ENCODE results near the gene FRMPD2. TPM values are rescaled to one million over a fixed set of nuclear protein-coding genes. Genes with fewer than 3 reads are reported as not detected.

FRMPD2 gene
- total RNA-seq, 1 experiment from 2014 or later, result 0.44 TPM

GRCh38 chr10:48284002-48284546 is 9.6 kb upstream of the FRMPD2 start:
- Mint-ChIP-seq H3K36me3 (ENCODE audit: insufficient read depth in 1 of 3, low read depth in 3 of 3) (peaks cover 2 to 9% (median 3%) of the 10 kb centered on the region in 3 experiments; a peak in 4 of 7 replicates), H3K9me3 (peaks cover 17 to 36% of the 10 kb centered on the region in 2 experiments), H3K27ac (no peak overlapping the region), H3K4me1 (no peaks in the 10 kb centered on the region), H3K4me3 (no peak overlapping the region), H3K27me3 (ENCODE audit: low read depth) (peaks cover 17% of the 10 kb centered on the region)
- H3K23ac ChIP-seq (ENCODE audit: insufficient read length, low read depth, low read length), result no peak overlapping the region
- TF ChIP-seq CTCF (conservative IDR thresholded peaks at IDR 0.05), result no peak
- H3K27ac ChIP-seq (ENCODE audit: insufficient read length, low read depth, low read length), result no peak overlapping the region
- H3K4ac ChIP-seq (ENCODE audit: low read depth, low read length), result no peak overlapping the region
- no peak overlapping the region for H3K14ac ChIP-seq (ENCODE audit: insufficient read depth, low read length)
- no peak overlapping the region for H2BK20ac ChIP-seq (ENCODE audit: low read depth, low read length, poor library complexity, severe bottlenecking)
- no peak overlapping the region for H3K9ac ChIP-seq (ENCODE audit: extremely low read depth, insufficient read length, low read length)
- H3K9me3 ChIP-seq (ENCODE audit: control insufficient read depth, low read depth, low read length), result peaks cover 8% of the 10 kb centered on the region
- no peak overlapping the region for H3K4me2 ChIP-seq (ENCODE audit: insufficient read depth, insufficient read length, low read length)
- no peaks in the 10 kb centered on the region for H3K23me2 ChIP-seq (ENCODE audit: insufficient read length, low read depth, low read length, poor library complexity, severe bottlenecking)
- H3K4me1 ChIP-seq (ENCODE audit: insufficient read depth, low read length), result no peaks in the 10 kb centered on the region
- H2BK120ac ChIP-seq (ENCODE audit: low read depth, low read length, poor library complexity, severe bottlenecking), result no peak overlapping the region
- no peak overlapping the region for H2AFZ ChIP-seq (ENCODE audit: low read length)
- no peak overlapping the region for H2BK15ac ChIP-seq (ENCODE audit: low read depth, low read length)
- no peaks in the 10 kb centered on the region for H3K79me1 ChIP-seq (ENCODE audit: insufficient read depth, low read depth, low read length, poor library complexity, severe bottlenecking)
- H3K79me2 ChIP-seq (ENCODE audit: insufficient read depth, low read length), result no peaks in the 10 kb centered on the region
- H4K91ac ChIP-seq (ENCODE audit: insufficient read length, low read depth, low read length), result no peak overlapping the region
- no peak overlapping the region for H4K5ac ChIP-seq (ENCODE audit: insufficient read length, low read depth, low read length)
- H3T11ph ChIP-seq (ENCODE audit: low read length), result no peak overlapping the region
- H2AK5ac ChIP-seq (ENCODE audit: insufficient read length, low read length), result no peak overlapping the region
- no peak overlapping the region for H2BK12ac ChIP-seq (ENCODE audit: insufficient read length, low read depth, low read length)
- no peak for DNase-seq
- H3K56ac ChIP-seq (ENCODE audit: insufficient read length, low read depth, low read length), result no peak overlapping the region
- no peaks in the 10 kb centered on the region for H3K27me3 ChIP-seq (ENCODE audit: insufficient read depth, low read length)
- no peak overlapping the region for H3K18ac ChIP-seq (ENCODE audit: insufficient read length, low read depth, low read length)
- no peak overlapping the region for H2BK5ac ChIP-seq (ENCODE audit: insufficient read length, low read length)
- H4K8ac ChIP-seq (replicated peaks; ENCODE audit: insufficient read length, low read depth, low read length), result no peak overlapping the region
- H4K20me1 ChIP-seq (ENCODE audit: control insufficient read depth, insufficient read depth, insufficient read length), result no peaks in the 10 kb centered on the region
- WGBS (ENCODE audit: extremely low coverage, insufficient read length, low lambda C conversion rate), result no CpG with 5 or more reads among the region's 2 CpGs

Data from H9 (cell line).